Measurements from ENCODE around the gene FGG. TPM values are rescaled to one million over a fixed set of nuclear protein-coding genes. Genes with fewer than 3 reads are reported as not detected.
A peak's percentile ranks its signal among the peaks of the same experiment; 100 is the strongest.

Gene FGG
- total RNA-seq, 3 donors from 2014 or later, result 3.3 TPM; not detected in 2

- intact Hi-C loops (cut with DNase I; ENCODE audit: low total_unique reads), result no loop called here
- no peaks in the 10 kb centered on the region for H3K9me3 ChIP-seq
- TF ChIP-seq POLR2AphosphoS5 (IDR thresholded peaks at IDR 0.05) (no peak), POLR2A (IDR thresholded peaks at IDR 0.05) (no peak)
- TF ChIP-seq, protein P1, sequence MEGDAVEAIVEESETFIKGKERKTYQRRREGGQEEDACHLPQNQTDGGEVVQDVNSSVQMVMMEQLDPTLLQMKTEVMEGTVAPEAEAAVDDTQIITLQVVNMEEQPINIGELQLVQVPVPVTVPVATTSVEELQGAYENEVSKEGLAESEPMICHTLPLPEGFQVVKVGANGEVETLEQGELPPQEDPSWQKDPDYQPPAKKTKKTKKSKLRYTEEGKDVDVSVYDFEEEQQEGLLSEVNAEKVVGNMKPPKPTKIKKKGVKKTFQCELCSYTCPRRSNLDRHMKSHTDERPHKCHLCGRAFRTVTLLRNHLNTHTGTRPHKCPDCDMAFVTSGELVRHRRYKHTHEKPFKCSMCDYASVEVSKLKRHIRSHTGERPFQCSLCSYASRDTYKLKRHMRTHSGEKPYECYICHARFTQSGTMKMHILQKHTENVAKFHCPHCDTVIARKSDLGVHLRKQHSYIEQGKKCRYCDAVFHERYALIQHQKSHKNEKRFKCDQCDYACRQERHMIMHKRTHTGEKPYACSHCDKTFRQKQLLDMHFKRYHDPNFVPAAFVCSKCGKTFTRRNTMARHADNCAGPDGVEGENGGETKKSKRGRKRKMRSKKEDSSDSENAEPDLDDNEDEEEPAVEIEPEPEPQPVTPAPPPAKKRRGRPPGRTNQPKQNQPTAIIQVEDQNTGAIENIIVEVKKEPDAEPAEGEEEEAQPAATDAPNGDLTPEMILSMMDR (IDR thresholded peaks at IDR 0.05), result no peak
- H3K27ac ChIP-seq, result no peak overlapping the region
- H3K36me3 ChIP-seq, result no peaks in the 10 kb centered on the region
- H3K27me3 ChIP-seq, result no peaks in the 10 kb centered on the region
- H3K4me3 ChIP-seq, result no peak overlapping the region
- no peaks in the 10 kb centered on the region for H3K4me1 ChIP-seq
- DNase-seq (ENCODE audit: low spot score in 2 of 2), result no peak
Observed at GRCh38 chr4:154640999-154641398, 28.5 kb upstream of the FGG start.

DNA sequence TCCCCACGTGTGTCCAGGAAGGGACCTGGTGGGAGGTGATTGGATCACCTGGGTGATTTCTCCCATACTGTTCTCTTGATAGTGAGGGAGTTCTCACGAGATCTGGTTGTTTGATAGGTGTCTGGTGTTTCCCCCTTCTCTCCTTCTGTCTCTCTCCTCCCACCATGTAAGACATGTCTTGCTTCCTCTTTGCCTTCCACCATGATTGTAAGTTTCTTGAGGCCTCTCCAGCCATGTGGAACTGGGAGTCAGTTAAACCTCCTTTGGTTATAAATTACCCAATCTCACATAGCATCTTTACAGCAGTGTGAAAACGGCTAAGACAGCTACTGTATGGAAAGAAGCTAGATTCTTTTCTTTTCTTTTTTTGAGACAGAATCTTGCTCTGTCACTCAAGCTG, 21.6 kb upstream of the FGG start:
- no peak overlapping the region for H3K27ac ChIP-seq
- no peak for DNase-seq (ENCODE audit: low spot score in 2 of 2)
- H3K4me1 ChIP-seq, result no peaks in the 10 kb centered on the region
- H3K4me3 ChIP-seq, result no peak overlapping the region
- H3K27me3 ChIP-seq, result peaks cover 0 to 3% of the 10 kb centered on the region in 2 donors
- intact Hi-C loops (cut with DNase I; ENCODE audit: low total_unique reads), result no loop called here
- no peaks in the 10 kb centered on the region for H3K9me3 ChIP-seq
- H3K36me3 ChIP-seq, result no peaks in the 10 kb centered on the region
- no peak for TF ChIP-seq POLR2A (IDR thresholded peaks at IDR 0.05)
- TF ChIP-seq, protein P1 (IDR thresholded peaks at IDR 0.05), result no peak
- no peak for TF ChIP-seq POLR2AphosphoS5 (IDR thresholded peaks at IDR 0.05)

DNA sequence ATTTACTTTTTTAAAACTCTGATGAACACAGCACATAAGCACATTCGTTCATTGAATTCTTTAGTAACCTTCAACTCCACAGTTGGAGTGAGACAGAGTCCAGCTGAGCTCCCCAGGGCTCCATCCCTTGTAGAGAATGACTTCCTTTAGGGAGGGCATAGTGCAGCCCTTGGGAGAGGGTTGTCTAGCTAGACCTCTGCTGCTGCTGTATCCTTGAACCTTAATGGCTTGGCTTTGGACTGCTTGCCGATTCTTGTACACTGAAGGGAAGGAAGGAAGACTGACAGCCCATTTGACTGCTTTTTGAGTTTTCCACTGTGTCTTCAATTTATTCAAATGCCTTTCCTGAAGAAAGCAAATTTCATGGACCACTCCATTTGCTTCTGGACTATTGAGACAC, 19.4 kb upstream of the FGG start:
- intact Hi-C loops (cut with DNase I; ENCODE audit: low total_unique reads), result no loop called here

GRCh38 chr4:154630324-154630723, 17.9 kb upstream of the FGG start:
- no peak for DNase-seq (ENCODE audit: low spot score in 2 of 2)
- H3K36me3 ChIP-seq, result no peaks in the 10 kb centered on the region
- TF ChIP-seq POLR2AphosphoS5 (IDR thresholded peaks at IDR 0.05), result no peak
- TF ChIP-seq, protein P1 (IDR thresholded peaks at IDR 0.05), result no peak
- no peak for TF ChIP-seq POLR2A (IDR thresholded peaks at IDR 0.05)
- H3K9me3 ChIP-seq, result no peaks in the 10 kb centered on the region
- no peak overlapping the region for H3K27ac ChIP-seq
- H3K4me3 ChIP-seq, result no peak overlapping the region
- intact Hi-C loops (cut with DNase I; ENCODE audit: low total_unique reads), result no loop called here
- peaks cover 0 to 3% of the 10 kb centered on the region in 2 donors for H3K27me3 ChIP-seq
- H3K4me1 ChIP-seq, result no peaks in the 10 kb centered on the region

More for the DNA sequence above, 19.4 kb upstream of the FGG start:
- Histone ChIP-seq H3K4me1 (no peaks in the 10 kb centered on the region), H3K36me3 (no peaks in the 10 kb centered on the region), H3K27me3 (peaks cover 0 to 3% of the 10 kb centered on the region in 2 donors), H3K27ac (no peak overlapping the region), H3K9me3 (no peaks in the 10 kb centered on the region), H3K4me3 (no peak overlapping the region)
- DNase-seq (ENCODE audit: low spot score in 2 of 2), result no peak
- no peak for TF ChIP-seq POLR2AphosphoS5 (IDR thresholded peaks at IDR 0.05)
- no peak for TF ChIP-seq POLR2A (IDR thresholded peaks at IDR 0.05)
- TF ChIP-seq, protein P1 (IDR thresholded peaks at IDR 0.05), result no peak

DNA sequence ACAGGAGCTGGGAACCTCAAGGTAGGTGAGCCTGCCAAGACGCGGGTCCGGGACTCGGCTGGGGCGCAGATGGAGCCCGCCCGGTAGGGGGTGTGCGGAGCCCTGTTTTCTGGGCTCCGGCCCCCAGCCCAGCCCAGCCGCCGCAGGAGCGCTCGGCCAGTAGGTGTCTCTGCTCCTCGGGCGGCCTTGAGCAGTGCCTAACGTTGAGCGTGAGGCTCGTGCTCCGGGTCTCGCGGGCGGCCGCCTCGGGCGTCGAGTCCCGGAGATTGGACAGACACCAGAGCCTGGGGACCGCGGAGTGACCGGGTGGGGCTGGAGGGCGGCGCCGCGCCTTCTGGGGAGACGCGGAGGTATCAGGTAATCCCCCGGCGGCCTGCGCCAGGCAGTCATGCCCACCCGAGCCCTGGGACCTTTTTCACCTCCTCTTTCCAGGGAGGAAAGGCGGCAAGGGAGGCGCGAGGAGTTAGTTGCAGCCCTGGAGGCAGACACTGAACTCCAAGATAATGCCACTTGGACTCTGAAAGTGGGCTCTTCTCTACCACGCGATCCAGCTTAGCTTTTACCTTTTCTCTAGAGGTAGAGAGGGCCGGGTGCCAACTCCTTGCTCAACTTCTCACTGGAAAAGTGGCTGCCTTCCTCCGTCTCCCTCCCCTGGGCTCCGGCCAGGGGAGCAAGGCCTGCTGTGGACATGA, 14.5 kb upstream of the FGG start:
- Histone ChIP-seq H3K27ac (peak overlapping the region in 1 of 2 donors; percentile 44), H3K4me1 (no peaks in the 10 kb centered on the region), H3K9me3 (no peaks in the 10 kb centered on the region), H3K36me3 (no peaks in the 10 kb centered on the region), H3K27me3 (peaks cover 0 to 3% of the 10 kb centered on the region in 2 donors), H3K4me3 (peak overlapping the region in 2 of 3 donors; percentile 55 to 68)
- TF ChIP-seq POLR2AphosphoS5 (IDR thresholded peaks at IDR 0.05), result no peak
- no peak for TF ChIP-seq POLR2A (IDR thresholded peaks at IDR 0.05)
- TF ChIP-seq, protein P1 (IDR thresholded peaks at IDR 0.05), result peak in 2 of 3 donors; percentile 37 to 39
- intact Hi-C loops (cut with DNase I; ENCODE audit: low total_unique reads), result no loop called here
- DNase-seq (ENCODE audit: low spot score in 2 of 2), result peak; percentile 38 to 57
